ENCODE data around the gene PPM1D. TPM values are rescaled to one million over a fixed set of nuclear protein-coding genes. Genes with fewer than 3 reads are reported as not detected.

Gene PPM1D
- polyA plus RNA-seq, 2 of the 4 experiments (the other 2 are of a cell fraction): 10.5 to 13.5 TPM

DNA sequence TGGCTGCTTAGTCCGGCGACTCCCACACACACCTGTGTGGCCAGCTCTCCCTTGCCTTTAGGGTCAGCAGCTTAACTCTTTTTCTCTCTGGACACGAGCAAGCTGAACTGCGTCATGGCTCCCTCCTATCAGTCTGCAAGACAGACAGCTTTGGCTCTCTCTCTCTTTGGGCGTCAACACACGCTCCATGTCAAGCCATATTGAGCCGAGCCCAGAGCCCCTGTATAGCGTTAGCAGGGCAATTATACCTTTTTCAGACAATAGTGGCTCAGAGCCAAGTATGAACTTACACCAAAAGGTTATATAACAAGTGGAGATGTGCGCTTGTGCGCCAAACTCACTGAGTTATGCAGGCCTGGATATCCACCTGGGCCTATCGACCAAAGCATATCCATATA is 39.1 kb upstream of the PPM1D start:
- Histone ChIP-seq H3K4me2 (no peak overlapping the region), H3K9me3 (peaks cover 12% of the 10 kb centered on the region), H3K4me3 (no peak overlapping the region), H3K27ac (no peak overlapping the region), H3K4me1 (0 out of 3 replicates have a peak, but pooled peaks cover 4% of the 10 kb centered on the region)
- CTCF ChIA-PET: interaction anchor here (1.1 to 3.0 kb wide), 4 partner anchors 9 to 78 kb away, joined by 4 to 9 read pairs (median 8); no protein-coding TSS in a partner anchor
- POLR2A ChIA-PET: no interaction called here
- TF ChIP-seq FOSB (CRISPR knock-in tag; IDR thresholded peaks at IDR 0.05): no peak
- no peak for TF ChIP-seq NR3C1 (IDR thresholded peaks at IDR 0.05)
- TF ChIP-seq ZNF302 (CRISPR knock-in tag; IDR thresholded peaks at IDR 0.05): no peak
- FAIRE-seq: no peak
- 74% methylated on average over 11 of the region's 11 CpGs for WGBS (ENCODE audit: missing lambda C conversion rate)
- ATAC-seq: no peak; a peak in 1 of 6 replicates
- no peak for DNase-seq (ENCODE audit: low read depth in 1 of 2, low spot score in 1 of 2)

DNA sequence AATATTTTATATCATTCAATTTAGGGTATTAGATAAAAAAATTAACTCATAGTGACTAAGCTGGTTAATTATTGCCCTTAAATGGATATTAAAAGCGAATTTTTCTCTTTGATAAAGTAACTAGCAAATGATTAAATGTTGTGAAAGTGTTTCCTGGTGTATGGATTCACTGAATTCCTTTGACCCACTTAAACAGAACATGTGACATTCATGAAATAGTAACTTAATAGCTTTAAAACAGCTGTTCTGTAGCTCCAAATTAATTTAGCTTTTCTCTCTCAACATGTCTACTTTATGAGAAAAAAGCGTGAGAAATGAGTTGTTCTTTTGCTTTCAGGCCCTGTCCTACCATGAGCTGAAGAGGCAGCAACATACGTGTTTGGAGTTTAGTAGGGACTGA is 37.6 kb upstream of the PPM1D start:
- ChIA-PET CTCF (interaction anchor here (0.9 to 3.0 kb wide), 7 partner anchors 11 to 78 kb away, joined by 3 to 9 read pairs (median 3); no protein-coding TSS in a partner anchor), POLR2A (interaction anchor here (0.6 to 1.2 kb wide), 2 partner anchors 21 to 36 kb away, joined by 3 read pairs; partner anchors contain the start of gene APPBP2)
- TF ChIP-seq HEYL (CRISPR knock-in tag; IDR thresholded peaks at IDR 0.05): no peak
- no peak for TF ChIP-seq RNF2 (IDR thresholded peaks at IDR 0.05; ENCODE audit: borderline replicate concordance, low read depth)
- Histone ChIP-seq H3K27ac (no peak overlapping the region), H3K4me1 (0 out of 3 replicates have a peak, but pooled peaks cover 4% of the 10 kb centered on the region), H3K9me3 (peaks cover 10% of the 10 kb centered on the region), H3K4me3 (no peak overlapping the region), H3K4me2 (no peak overlapping the region)
- DNase-seq (ENCODE audit: low read depth in 1 of 2, low spot score in 1 of 2) (no peak), FAIRE-seq (no peak), ATAC-seq (no peak)
- WGBS (ENCODE audit: missing lambda C conversion rate): 51% methylated on average over 3 of the region's 3 CpGs

DNA sequence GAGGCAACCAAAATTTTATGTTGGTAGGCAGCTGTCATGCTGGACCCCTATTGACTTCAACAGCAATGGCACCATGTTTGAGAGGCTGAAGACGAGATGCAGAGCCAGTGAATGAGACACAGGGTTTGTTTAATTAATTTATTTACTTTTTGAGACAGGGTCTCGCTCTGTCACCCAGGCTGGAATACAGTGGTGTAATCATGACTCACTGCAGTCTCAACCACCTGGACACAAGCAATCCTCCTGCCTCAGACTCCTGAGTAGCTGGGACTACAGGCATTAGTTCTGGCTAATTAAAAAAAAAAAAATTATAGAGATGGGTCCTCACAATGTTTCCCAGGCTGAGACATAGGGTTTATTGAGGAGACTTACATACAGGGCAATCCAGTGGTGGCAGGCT is 36.2 kb upstream of the PPM1D start:
- ChIA-PET POLR2A (no interaction called here), CTCF (interaction anchor here (0.6 to 1.0 kb wide), 2 partner anchors 35 to 692 kb away, joined by 3 read pairs; no protein-coding TSS in a partner anchor)
- Histone ChIP-seq H3K27ac (no peak overlapping the region), H3K4me1 (0 out of 3 replicates have a peak, but pooled peaks cover 4% of the 10 kb centered on the region), H3K9me3 (no peaks in the 10 kb centered on the region), H3K4me2 (no peak overlapping the region), H3K4me3 (no peak overlapping the region)
- no peak for ATAC-seq
- 19% methylated on average over 2 of the region's 2 CpGs for WGBS (ENCODE audit: missing lambda C conversion rate)
- no peak for DNase-seq (ENCODE audit: low read depth in 1 of 2, low spot score in 1 of 2)
- TF ChIP-seq CHD2 (IDR thresholded peaks at IDR 0.05; ENCODE audit: low read length, partially characterized antibody) (no peak), RCOR1 (IDR thresholded peaks at IDR 0.05; ENCODE audit: low read depth, low read length) (no peak), BHLHE40 (IDR thresholded peaks at IDR 0.05; ENCODE audit: low read depth, low read length) (no peak), MYC (IDR thresholded peaks at IDR 0.05; ENCODE audit: borderline replicate concordance, low read length) (no peak), KDM5A (IDR thresholded peaks at IDR 0.05) (no peak), EP300 (IDR thresholded peaks at IDR 0.05) (no peak), SMC3 (IDR thresholded peaks at IDR 0.05) (no peak), ESRRA (IDR thresholded peaks at IDR 0.05; ENCODE audit: borderline replicate concordance, low read length) (no peak), GATA3 (IDR thresholded peaks at IDR 0.05; ENCODE audit: borderline replicate concordance) (no peak), SREBF2 (IDR thresholded peaks at IDR 0.05) (no peak)
- TF ChIP-seq, protein P1, sequence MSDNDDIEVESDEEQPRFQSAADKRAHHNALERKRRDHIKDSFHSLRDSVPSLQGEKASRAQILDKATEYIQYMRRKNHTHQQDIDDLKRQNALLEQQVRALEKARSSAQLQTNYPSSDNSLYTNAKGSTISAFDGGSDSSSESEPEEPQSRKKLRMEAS (IDR thresholded peaks at IDR 0.05): no peak
- no peak for FAIRE-seq

DNA sequence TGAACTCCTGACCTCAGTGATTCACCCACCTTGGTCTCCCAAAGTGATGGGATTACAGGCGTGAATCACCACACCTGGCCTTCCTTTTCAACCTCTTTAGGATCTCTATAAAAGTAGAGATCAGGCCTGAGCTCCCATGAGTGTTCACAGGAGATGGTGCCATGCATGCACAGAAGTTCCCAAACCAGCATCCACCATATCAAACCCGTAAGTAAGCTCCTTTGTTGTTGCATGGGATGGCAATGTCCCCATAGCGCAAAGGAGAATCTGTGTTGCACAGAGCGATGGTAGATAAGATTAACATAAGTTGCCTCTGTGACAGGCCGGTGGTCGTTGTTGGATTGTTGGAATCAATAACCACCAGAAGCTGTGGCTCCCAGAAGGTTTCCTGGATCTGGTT is 34.8 kb upstream of the PPM1D start:
- no peak overlapping the region for H3K27ac ChIP-seq
- H3K4me2 ChIP-seq: no peak overlapping the region
- no peak for FAIRE-seq
- 85% methylated on average over 6 of the region's 6 CpGs for WGBS (ENCODE audit: missing lambda C conversion rate)
- POLR2A ChIA-PET: no interaction called here
- no peaks in the 10 kb centered on the region for H3K9me3 ChIP-seq
- CTCF ChIA-PET: interaction anchor here (0.7 to 2.5 kb wide), 10 partner anchors 8 to 423 kb away, joined by 3 to 18 read pairs (median 4); partner anchors contain the start of genes APPBP2 and PPM1D
- H3K4me3 ChIP-seq: no peak overlapping the region
- no peak for DNase-seq (ENCODE audit: low read depth in 1 of 2, low spot score in 1 of 2)
- 0 out of 3 replicates have a peak, but pooled peaks cover 4% of the 10 kb centered on the region for H3K4me1 ChIP-seq
- ATAC-seq: no peak
- no peak for TF ChIP-seq RAD21 (conservative IDR thresholded peaks at IDR 0.05 in 1 of 2, IDR thresholded peaks at IDR 0.05 in 1 of 2)
- TF ChIP-seq, protein P2, sequence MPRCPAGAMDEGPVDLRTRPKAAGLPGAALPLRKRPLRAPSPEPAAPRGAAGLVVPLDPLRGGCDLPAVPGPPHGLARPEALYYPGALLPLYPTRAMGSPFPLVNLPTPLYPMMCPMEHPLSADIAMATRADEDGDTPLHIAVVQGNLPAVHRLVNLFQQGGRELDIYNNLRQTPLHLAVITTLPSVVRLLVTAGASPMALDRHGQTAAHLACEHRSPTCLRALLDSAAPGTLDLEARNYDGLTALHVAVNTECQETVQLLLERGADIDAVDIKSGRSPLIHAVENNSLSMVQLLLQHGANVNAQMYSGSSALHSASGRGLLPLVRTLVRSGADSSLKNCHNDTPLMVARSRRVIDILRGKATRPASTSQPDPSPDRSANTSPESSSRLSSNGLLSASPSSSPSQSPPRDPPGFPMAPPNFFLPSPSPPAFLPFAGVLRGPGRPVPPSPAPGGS (IDR thresholded peaks at IDR 0.05): no peak
- TF ChIP-seq NR3C1 (IDR thresholded peaks at IDR 0.05): no peak
- no peak for TF ChIP-seq RFX5 (IDR thresholded peaks at IDR 0.05)
- TF ChIP-seq, protein P3, sequence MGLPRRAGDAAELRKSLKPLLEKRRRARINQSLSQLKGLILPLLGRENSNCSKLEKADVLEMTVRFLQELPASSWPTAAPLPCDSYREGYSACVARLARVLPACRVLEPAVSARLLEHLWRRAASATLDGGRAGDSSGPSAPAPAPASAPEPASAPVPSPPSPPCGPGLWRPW (IDR thresholded peaks at IDR 0.05): no peak
- no peak for TF ChIP-seq HDAC2 (IDR thresholded peaks at IDR 0.05)
- TF ChIP-seq, protein P4, sequence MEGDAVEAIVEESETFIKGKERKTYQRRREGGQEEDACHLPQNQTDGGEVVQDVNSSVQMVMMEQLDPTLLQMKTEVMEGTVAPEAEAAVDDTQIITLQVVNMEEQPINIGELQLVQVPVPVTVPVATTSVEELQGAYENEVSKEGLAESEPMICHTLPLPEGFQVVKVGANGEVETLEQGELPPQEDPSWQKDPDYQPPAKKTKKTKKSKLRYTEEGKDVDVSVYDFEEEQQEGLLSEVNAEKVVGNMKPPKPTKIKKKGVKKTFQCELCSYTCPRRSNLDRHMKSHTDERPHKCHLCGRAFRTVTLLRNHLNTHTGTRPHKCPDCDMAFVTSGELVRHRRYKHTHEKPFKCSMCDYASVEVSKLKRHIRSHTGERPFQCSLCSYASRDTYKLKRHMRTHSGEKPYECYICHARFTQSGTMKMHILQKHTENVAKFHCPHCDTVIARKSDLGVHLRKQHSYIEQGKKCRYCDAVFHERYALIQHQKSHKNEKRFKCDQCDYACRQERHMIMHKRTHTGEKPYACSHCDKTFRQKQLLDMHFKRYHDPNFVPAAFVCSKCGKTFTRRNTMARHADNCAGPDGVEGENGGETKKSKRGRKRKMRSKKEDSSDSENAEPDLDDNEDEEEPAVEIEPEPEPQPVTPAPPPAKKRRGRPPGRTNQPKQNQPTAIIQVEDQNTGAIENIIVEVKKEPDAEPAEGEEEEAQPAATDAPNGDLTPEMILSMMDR (IDR thresholded peaks at IDR 0.05): no peak
- TF ChIP-seq, protein P5, sequence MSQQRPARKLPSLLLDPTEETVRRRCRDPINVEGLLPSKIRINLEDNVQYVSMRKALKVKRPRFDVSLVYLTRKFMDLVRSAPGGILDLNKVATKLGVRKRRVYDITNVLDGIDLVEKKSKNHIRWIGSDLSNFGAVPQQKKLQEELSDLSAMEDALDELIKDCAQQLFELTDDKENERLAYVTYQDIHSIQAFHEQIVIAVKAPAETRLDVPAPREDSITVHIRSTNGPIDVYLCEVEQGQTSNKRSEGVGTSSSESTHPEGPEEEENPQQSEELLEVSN (IDR thresholded peaks at IDR 0.05; ENCODE audit: borderline replicate concordance, low read depth): no peak
- TF ChIP-seq JUNB (IDR thresholded peaks at IDR 0.05): no peak
- TF ChIP-seq TP53 (CRISPR knock-in tag; IDR thresholded peaks at IDR 0.05): no peak
- no peak for TF ChIP-seq CHD2 (IDR thresholded peaks at IDR 0.05; ENCODE audit: low read length, partially characterized antibody)
- TF ChIP-seq, protein P6, sequence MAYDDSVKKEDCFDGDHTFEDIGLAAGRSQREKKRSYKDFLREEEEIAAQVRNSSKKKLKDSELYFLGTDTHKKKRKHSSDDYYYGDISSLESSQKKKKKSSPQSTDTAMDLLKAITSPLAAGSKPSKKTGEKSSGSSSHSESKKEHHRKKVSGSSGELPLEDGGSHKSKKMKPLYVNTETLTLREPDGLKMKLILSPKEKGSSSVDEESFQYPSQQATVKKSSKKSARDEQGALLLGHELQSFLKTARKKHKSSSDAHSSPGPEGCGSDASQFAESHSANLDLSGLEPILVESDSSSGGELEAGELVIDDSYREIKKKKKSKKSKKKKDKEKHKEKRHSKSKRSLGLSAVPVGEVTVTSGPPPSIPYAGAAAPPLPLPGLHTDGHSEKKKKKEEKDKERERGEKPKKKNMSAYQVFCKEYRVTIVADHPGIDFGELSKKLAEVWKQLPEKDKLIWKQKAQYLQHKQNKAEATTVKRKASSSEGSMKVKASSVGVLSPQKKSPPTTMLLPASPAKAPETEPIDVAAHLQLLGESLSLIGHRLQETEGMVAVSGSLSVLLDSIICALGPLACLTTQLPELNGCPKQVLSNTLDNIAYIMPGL (CRISPR knock-in tag; IDR thresholded peaks at IDR 0.05; ENCODE audit: borderline replicate concordance): no peak

Data from A549 (cell line).